WTC11 (cell line): ENCODE results near the gene SPATA25. TPM values are rescaled to one million over a fixed set of nuclear protein-coding genes. Genes with fewer than 3 reads are reported as not detected.

Source experiments
- ARID4B ChIP-seq: sonication (generic); formaldehyde crosslinking; IDR thresholded peaks from 2 replicates; pipeline ENCODE4 v1.8.0; 2023; ENCODE audit warnings: missing genetic modification reagents, mild to moderate bottlenecking, borderline replicate concordance
- ATF1 ChIP-seq: sonication (generic); formaldehyde crosslinking; IDR thresholded peaks from 2 replicates; pipeline ENCODE4 v1.8.1; 2023; ENCODE audit warnings: mild to moderate bottlenecking, moderate library complexity, missing genetic modification reagents
- E2F1 ChIP-seq: sonication (generic); formaldehyde crosslinking; IDR thresholded peaks from 2 replicates; pipeline ENCODE4 v1.8.0; 2022; ENCODE audit warnings: mild to moderate bottlenecking, missing genetic modification reagents
- E2F4 ChIP-seq: sonication (generic); formaldehyde crosslinking; IDR thresholded peaks from 2 replicates; pipeline ENCODE4 v1.8.1; 2022; ENCODE audit warnings: low read depth, mild to moderate bottlenecking, moderate library complexity, missing genetic modification reagents, borderline replicate concordance
- JUN ChIP-seq: sonication (generic); formaldehyde crosslinking; IDR thresholded peaks from 2 replicates; pipeline ENCODE4 v1.8.0; 2023; ENCODE audit warnings: mild to moderate bottlenecking, missing genetic modification reagents
- MAX ChIP-seq: sonication (generic); formaldehyde crosslinking; IDR thresholded peaks from 2 replicates; pipeline ENCODE4 v1.8.0; 2022; ENCODE audit warnings: mild to moderate bottlenecking, missing genetic modification reagents
- MLX ChIP-seq: sonication (generic); formaldehyde crosslinking; IDR thresholded peaks from 2 replicates; pipeline ENCODE4 v1.8.1; 2023; ENCODE audit warnings: mild to moderate bottlenecking, missing genetic modification reagents, moderate library complexity
- MXD4 ChIP-seq: fragments of 250-450 bp; sonication (Bioruptor Pico); IDR thresholded peaks from 2 replicates; pipeline ENCODE4 v1.8.0; 2021; ENCODE audit warnings: mild to moderate bottlenecking, moderate library complexity, borderline replicate concordance
- NFE2L1 ChIP-seq: sonication (generic); formaldehyde crosslinking; IDR thresholded peaks from 2 replicates; pipeline ENCODE4 v1.8.1; 2023; ENCODE audit warnings: missing genetic modification reagents
- NR3C1 ChIP-seq: sonication (generic); formaldehyde crosslinking; conservative IDR thresholded peaks from 2 replicates; pipeline ENCODE4 v1.8.1; 2023; ENCODE audit warnings: low read depth, mild to moderate bottlenecking, missing genetic modification reagents
- SP1 ChIP-seq: sonication (generic); formaldehyde crosslinking; conservative IDR thresholded peaks from 2 replicates; pipeline ENCODE4 v1.8.1; 2022; ENCODE audit warnings: missing genetic modification reagents
- STAT6 ChIP-seq: sonication (generic); formaldehyde crosslinking; conservative IDR thresholded peaks from 2 replicates; pipeline ENCODE4 v1.8.1; 2023; ENCODE audit warnings: mild to moderate bottlenecking, low read depth, missing genetic modification reagents, moderate library complexity
- TEAD4 ChIP-seq: sonication (generic); formaldehyde crosslinking; IDR thresholded peaks from 2 replicates; pipeline ENCODE4 v1.8.0; 2022; ENCODE audit warnings: mild to moderate bottlenecking, missing genetic modification reagents
- USF1 ChIP-seq: sonication (generic); formaldehyde crosslinking; IDR thresholded peaks from 2 replicates; pipeline ENCODE4 v1.8.0; 2022; ENCODE audit warnings: mild to moderate bottlenecking, missing genetic modification reagents
- ZBTB21 ChIP-seq: sonication (generic); formaldehyde crosslinking; IDR thresholded peaks from 2 replicates; pipeline ENCODE4 v1.8.1; 2023; ENCODE audit warnings: mild to moderate bottlenecking, missing genetic modification reagents, borderline replicate concordance
- ZMAT4 ChIP-seq: fragments of 250-450 bp; sonication (Bioruptor Pico); IDR thresholded peaks from 2 replicates; pipeline ENCODE4 v1.9.0; 2021; ENCODE audit warnings: mild to moderate bottlenecking
- ZNF121 ChIP-seq: sonication (generic); formaldehyde crosslinking; IDR thresholded peaks from 2 replicates; pipeline ENCODE4 v1.8.0; 2023; ENCODE audit warnings: missing genetic modification reagents
- ZNF317 ChIP-seq: sonication (generic); formaldehyde crosslinking; IDR thresholded peaks from 2 replicates; pipeline ENCODE4 v1.8.1; 2023; ENCODE audit warnings: low read depth, mild to moderate bottlenecking, moderate library complexity, missing genetic modification reagents, borderline replicate concordance
- ZNF423 ChIP-seq: fragments of 250-450 bp; sonication (Bioruptor Pico); IDR thresholded peaks from 2 replicates; pipeline ENCODE4 v2.1.2; 2022; ENCODE audit warnings: mild to moderate bottlenecking, moderate library complexity
- ZNF532 ChIP-seq: fragments of 250-450 bp; sonication (Bioruptor Pico); IDR thresholded peaks from 2 replicates; pipeline ENCODE4 v1.9.0; 2021; ENCODE audit warnings: mild to moderate bottlenecking, borderline replicate concordance
- total RNA-seq: library from RNA; stranded (reverse); gene quantifications from 3 replicates; pipeline ENCODE4 v1.2.3, GENCODE V29; 2021

SPATA25 gene
- total RNA-seq, 1 experiment from 2014 or later: 3.7 TPM

GRCh38 chr20:45933266-45934045 lies 46.0 kb upstream of the SPATA25 start (continued):
- TF ChIP-seq ATF1 (no peak), ZNF317 (no peak), E2F4 (CRISPR knock-in tag) (no peak), ZNF121 (CRISPR knock-in tag) (no peak), ZNF532 (CRISPR knock-in tag) (no peak), JUN (CRISPR knock-in tag) (no peak), ZNF423 (no peak), ZMAT4 (CRISPR knock-in tag) (no peak), NFE2L1 (CRISPR knock-in tag) (no peak), USF1 (0 out of 2 replicates have a peak, but pooled peaks have one; percentile 14), SP1 (CRISPR knock-in tag) (peak; percentile 44), MAX (CRISPR knock-in tag) (0 out of 2 replicates have a peak, but pooled peaks have one; percentile 14), MXD4 (CRISPR knock-in tag) (no peak), ARID4B (no peak), ZBTB21 (no peak), E2F1 (CRISPR knock-in tag) (no peak), MLX (CRISPR knock-in tag) (no peak), NR3C1 (CRISPR knock-in tag) (no peak), TEAD4 (CRISPR knock-in tag) (no peak), STAT6 (CRISPR knock-in tag) (no peak)
